GM21526 (cell line): ENCODE measurements around the gene DKK3.
"Not testable (repeated sequence)": the region's sequence is repeated elsewhere in the genome, so short reads cannot be mapped to it uniquely, and the experiment has no call there.

Source experiments
- ATAC-seq: cut with Tn5 transposase; IDR thresholded peaks from one replicate; pipeline ENCODE4 v1.9.1; 2021; ENCODE audit warnings: moderate library complexity; ENCODE audit not compliant: unreplicated experiment, low FRiP score

DKK3 gene

DNA sequence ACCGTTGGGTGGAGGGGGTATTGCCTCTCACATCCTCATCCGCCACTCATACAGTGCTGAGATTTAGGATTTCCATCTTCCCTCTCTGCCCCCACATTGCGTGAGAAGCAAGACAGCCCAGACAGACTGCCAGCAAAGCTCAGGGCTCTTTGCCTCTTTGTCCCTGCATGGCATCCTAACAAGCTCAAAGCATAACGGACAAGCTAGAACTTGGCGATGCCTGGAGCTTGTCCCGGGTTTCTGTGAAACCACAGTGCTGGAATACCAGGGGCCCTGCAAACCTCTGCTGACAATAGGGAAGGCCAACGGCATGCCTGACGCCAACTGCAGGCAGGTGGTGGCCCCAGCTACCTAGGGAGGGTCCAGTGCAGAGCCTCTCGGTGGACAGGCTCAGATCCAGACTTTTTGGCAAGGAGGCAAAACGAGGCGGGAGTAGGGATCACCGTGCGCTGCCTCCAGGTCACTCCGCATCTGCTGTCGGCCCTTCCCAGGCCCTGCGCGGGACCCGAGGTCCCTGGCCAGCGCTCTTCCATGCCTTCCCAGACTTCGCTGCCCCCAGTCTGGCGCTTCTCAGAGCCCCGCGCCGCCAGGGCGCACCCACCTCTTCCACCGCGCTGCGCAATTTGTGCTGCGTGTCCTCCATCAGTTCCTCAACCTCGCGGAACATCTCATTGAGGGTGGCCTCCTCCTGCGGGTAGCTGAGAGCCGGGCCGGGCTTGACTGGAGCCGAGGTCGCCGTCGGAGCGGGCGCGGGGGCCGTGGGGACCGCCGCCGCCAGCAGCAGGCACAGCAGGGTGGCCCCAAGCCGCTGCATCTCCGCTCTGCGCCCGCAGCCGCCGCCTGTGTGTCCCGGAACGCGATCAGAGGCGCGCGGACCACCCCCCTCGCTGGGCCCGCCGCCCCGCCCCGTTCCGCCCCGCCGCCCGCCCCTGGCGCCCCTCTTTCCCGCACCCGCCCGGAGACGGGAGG, at the start of gene DKK3:
TSS of gene DKK3 (minus strand) at position 858 of the 969 bp plus-strand sequence. CDS start at position 814, 44 bp downstream.
- ATAC-seq, result no peak

DNA sequence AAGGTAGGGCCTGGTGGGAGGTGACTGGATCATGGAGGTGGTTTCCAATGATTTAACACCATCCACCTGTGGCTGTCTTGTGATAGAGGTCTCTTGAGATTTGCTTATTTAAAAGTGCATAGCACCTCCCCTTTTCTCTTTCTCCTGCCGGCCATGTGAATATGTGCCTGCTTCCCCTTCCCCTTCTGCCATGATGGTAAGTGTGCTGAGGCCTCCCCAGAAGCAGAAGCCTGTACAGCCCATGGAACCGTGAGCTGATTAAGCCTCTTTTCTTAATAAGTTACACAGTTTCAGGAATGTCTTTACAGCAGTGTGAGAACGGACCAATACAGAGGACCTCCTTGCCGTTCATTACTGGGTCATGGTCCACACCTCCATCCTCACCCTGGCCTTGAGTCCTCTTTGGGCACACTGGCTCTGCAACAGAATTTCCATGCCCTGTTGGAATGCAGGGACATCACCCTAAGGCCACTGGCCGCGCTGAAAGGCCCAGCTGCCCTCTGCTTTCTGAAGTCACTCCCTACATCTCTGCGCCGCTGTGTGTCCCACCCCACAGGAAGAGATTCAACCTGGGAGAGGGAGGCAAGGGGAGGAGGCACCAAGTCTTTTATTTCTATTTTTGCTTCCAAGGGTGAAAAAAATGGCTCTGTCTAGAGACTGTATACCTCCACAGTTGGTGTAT, 49.0 kb upstream of the DKK3 start:
- ATAC-seq, result no peak

DNA sequence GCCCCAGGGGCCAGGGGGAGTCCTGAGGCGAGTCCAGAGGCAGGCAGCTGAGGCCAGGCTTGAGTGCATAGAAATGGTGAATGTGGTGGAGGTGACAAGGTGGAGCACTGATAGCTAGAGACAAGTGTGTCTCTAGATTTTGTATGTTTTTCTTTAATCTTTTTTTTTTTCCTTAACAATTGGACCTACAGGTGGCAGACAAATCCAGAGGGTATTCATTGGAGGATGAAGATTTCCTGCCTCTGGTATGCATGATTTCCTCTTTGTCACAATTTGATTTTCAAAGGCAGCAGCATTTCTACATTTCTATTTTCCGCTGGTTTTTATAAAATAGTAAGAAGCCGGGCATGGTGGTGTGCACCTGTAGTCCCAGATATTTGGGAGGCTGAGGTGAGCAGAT, 47.7 kb upstream of the DKK3 start:
- no peak for ATAC-seq

DNA sequence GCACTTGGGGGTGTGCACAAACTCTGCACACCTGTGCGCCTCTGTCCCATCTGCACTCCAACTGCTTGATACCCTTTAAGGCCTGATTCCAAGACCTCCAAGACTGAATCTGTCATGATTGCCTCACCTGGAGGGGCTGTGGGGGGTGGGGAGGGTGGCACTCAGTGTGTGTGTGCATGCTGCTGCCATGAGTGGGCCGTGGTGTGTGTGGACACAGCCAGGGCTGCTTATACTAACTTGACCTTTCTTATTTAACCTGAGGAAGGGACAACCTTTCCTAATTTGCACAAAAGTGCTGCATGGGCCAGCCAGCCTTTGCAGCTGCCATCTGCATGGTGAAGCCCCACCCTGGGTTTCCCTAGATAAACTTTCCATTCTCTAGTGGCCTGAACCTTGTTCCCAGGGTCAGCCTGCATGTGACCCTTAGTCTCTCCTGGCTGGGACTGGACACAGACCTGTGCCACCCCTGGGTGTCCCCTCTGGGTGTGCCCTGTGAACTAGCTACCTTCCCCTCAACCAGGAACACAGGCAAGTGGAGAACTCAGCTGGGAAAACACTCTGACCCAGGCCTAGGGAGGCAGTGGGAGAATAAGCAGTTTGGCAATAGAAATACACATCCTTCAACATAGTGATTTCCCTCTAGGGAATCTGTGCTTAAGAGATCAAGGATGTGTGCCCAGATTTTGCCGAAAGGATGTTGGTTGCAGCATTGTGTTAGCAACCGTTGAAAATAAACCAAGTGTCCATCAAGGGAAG, 45.4 kb upstream of the DKK3 start:
- no peak for ATAC-seq

DNA sequence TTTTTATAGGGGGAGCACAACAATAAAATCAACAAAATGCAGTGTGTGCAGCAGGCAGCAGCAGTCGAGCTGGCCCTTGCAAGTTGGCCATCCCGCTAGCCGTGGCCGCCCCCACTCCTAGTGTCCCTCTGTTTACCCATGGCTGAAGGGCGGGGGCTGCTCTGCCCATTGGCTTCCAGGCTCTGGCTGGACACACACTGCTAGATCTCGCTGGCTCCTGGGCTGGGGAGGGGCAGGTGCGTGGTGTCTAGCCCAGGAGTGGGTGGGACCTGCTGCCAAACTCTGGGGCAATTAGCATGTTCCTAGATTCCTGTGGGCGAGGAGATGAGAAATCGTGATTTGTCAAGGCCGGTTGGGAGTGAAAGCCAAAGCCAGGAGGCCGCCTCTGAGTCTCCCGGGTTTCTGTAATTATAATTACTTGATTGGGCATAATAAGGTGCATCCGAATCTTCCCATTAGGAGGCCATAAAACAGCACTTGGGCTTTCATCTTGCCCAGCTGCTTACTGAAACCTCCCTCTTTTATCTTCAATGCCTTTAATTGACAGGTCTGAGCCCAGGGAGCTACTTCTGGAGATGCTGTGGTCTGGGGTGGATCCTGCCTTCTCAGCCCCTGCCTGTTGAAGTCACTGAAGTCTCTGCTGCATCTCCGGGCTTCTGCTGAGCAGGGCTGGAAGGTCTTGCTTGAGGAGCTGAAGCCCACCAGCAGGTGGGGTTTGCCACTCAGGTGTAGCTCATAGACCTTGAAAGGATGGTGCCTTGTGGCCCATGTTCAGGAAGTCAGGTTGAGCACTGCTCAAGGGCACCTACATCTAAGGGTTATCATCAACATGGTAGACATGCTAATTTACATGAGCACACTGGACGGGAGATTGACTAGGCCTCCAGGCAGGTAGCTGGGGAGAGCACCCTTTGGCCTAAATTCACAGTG, 44.5 kb upstream of the DKK3 start:
- ATAC-seq, result no peak

DNA sequence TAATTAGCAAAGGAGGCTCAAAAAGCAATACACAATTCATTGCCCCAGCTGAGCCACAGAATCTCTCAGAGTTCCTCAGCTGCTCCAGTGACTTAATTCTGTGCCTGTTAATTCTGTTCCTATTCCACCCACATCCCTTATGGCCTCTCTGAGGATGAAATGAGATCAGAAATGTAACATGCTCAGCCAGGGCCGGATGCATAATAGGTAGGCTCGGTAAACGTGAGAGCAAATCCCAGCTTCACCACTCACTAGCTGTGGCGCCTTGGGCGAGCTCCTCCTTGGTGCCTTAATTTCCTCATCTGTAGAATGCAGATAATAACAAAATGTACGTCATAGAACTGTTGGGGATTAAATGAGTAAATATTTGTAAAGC, 42.8 kb upstream of the DKK3 start:
- no peak for ATAC-seq

DNA sequence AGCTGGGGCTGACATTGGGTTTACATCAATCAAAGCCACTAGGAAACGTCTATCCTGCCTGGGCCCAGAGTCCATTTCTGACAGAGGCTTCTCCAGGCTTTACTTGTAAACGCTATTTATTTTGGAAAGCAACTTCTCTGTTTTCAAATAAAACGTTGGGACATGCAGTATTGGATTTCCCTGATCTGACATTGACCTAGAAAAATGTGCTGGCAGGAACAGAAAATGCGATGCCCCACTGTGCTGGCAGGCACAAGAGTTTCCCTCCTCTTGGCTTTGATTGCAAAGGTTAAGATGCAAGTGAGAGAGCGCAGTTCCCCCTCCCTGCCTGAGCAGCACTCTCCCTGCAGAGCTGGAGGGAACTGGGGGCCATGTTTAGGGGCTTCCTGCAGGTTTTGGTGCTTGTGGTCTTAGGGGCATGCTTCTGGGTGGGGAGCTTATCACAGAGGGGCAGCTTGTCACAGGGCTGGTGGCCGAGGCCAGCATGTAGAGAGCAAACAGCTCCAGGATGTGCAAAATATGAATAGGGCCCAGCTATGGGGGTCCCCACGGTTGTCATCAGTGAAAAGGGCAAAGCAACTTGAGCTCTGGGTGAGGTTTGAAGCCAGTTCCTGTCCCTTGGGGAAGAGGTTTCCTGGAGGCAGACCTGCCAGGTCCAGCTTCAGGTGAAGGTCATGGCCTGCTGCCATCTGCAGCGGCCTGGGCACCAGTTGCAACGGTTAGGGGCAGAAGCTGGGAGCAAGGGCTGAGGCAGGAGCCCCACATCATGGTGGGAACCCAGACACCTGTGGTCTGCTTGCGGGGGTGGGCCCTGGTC, 42.3 kb upstream of the DKK3 start:
- ATAC-seq, result no peak

DNA sequence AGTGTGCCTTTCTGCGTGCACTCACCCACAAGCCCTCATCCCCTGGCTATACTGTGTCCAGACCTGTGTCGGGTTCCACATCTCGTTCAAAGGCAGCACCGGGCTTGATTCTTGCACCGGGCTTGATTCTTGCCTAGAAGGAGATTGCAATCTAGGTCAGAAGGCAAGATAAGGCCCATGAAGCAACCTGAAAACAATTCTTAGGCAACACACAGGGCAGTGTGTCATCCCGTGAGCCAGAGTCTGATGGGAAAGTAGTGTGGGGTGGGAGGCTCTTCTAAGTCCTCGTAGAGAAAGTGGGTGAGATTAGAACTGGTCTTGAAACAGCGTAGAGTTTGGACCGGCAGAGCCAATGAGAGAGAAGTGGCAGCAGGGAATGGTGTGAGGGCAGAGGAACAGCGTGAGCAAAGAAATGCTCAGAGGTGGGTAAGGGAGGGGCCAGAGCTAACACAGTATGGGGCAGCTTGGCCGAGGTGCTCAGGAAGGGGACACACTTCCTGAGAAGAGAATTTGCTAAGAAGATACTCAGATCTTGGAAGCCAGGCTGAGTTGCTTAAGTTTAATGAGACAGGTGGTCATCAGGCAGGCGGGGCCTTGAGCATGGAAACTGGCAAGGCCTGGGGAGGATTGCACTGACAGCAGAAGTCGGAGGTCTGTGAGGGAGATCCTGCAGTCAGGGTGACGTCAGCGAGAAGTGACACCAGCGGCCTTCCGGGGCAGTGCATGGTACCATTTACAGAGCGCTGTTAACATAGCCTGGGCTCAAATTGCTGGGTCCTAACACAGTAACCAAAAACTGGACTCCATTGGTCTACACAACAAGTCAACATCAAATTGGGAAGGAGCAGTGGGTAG, 40.7 kb upstream of the DKK3 start:
- ATAC-seq, result no peak

DNA sequence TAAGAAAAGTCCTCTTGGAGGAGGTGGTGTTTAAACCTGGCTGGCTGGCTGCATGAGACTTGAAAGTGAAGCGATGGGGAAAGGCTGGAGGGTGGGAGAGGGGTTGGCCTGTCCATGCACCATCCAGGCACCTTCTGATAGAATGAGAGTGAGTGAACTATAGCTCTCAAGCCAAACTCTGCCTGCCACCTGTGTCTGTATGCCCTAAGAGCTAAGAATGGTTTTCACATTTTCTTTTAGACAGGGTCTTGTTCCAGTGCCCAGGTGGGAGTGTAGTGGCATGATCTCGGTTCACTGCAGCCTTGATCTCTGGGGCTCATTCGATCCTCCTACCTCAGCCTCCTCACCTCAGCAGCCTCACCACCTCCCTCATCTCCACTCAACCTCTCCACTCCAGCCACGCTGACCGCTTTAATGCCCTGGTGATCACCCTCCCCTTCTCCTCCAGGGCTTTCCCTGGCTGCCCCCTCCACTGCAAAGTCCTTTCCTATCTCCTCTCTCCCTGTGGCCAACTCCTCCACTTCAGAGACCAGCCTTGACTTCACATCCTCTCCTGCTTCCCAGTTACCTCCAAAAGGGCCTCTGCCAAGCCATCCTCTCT, 38.3 kb upstream of the DKK3 start:
- no peak for ATAC-seq

DNA sequence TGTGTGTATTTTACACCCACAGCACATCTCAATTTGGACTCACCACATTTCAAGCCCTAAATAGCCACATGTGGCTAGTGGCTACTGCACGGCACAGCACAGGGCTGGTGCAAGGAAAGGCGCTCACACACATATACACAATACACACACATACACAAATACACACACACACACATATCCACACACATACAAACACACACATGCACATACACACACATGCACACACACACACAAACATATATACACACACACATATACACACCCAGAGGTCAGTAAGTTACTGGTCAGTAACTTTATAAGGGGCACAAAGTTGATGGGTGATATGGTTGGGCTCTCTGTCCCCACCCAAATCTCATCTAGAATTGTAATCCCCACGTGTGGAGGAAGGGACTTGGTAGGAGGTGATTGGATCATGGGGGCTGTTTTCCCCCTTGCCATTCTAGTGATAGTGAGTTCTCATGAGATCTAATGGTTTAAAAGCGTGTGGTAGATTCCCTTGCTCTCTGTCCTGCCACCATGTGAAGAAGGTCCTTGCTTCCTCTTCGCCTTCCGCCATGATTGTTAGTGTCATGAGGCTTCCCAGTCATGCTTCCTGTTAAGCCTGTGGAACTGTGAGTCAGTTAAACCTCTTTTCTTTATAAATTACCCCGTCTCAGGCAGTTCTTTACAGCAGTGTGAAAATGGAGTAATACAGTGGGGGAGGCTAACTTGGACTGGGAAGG, 37.6 kb upstream of the DKK3 start:
- ATAC-seq, result no peak

DNA sequence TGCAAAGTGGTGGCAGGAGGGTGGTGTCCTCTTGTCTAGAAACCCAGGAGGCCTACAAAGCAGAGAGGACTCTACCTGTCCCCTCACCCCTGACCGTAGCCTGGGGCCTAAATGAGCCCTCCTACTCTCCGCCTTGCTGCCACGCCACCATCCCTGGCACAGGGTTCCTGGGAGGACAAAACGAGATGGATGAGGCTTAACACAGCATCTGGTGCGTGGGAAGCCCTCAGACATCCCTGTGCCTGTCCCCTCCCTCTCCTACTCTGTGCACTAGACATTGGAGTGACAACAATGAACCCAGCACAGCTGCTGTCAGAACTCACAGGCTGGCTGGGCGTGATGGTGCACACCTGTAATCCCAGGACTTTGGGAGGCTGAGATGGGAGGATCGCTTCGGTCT, 36.4 kb upstream of the DKK3 start:
- ATAC-seq, result no peak

DNA sequence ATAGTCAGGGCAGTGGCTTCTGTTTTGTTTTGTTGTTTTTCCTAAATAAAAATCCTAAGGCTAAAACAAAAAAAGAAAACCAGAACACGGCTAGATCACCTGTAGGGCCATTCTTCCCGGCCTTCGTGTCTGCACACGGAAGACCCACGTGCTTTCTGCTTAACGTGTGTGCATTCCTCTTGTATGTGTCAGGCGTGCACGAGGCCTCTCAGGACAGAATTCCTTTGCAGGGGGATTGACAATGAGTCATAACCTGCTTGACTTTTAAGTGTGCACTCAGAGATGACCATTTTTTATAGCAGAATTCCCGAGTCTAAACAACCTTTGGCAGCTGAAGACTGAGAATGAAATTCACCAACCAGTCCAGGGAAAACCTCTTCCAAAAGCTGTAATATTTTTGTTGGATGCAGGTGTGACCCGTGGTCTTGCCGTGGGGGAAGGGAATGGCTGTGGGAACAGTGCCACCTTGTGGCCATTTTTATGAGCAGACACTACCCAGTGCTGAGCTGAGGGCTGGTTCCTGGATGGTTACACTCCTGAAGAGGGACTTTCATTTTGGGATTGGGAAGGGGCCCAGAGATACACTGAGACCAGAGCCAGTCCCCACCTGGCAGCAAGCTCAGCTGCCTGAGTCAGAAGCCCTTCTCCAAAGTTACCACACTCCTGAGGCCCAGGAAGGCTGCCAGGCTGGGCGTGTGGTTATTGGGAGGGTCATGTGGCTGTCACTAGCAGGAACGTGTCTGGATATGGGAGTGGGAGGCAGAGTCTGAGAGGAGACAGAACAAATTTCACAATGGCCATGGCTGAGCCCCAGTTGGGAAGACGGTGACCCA, 35.7 kb upstream of the DKK3 start:
- peak; percentile 72 for ATAC-seq

DNA sequence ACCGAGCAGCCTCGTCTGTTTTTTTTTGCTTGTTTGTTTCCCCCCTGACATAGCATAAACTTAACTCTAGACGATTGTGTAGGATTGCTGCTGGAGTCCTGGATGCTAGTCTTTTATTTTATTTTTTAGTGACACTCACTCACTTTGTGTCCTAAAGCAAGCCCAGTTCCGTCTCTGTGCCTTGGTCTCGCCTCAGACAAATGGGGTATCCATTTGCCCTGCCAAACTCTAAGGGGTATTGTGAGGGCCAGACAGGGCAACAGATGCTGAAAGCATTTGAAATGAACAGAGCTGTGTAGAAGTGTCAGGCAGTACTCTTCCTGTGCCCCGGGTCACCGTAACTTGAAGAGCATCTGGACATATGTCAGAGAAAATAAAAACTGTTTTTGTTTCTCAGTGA, 34.8 kb upstream of the DKK3 start:
- ATAC-seq, result no peak

DNA sequence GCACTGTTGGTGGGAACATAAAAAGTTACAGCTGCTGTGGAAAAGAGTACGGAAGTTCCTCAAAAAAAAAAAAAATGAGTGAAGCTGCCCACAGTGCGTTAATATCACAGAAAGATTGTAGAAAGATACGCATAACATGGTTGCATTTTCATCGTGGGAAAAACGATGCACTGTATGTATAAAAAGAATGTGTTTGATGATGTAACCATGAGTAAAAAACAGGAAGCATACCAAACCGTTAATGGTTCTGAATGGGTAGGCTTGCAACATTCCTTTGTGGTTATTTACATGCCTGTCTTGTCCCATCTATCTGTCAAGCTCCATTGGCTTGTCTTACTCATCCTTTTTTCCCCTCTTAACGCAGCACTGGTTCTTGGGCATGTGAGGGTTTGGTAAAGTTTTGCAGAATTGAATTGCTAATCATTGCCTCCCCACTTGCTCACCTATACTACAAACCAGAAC, 33.8 kb upstream of the DKK3 start:
- no peak for ATAC-seq

DNA sequence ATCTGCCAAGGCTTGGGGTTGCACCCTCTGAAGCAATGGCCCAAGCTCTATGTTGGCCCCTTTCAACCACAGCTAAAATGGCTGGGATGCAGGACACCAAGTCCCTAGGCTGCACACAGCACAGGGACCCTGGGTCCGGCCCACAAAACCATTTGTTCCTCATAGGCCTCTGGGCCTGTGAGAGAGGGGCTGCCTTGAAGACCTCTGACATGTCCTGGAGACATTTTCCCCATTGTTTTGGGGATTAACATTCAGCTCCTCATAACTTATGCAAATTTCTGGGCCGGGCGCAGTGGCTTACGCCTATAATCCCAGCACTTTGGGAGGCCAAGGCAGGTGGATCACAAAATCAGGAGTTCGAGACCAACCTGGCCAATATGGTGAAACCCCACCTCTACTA, 32.3 kb upstream of the DKK3 start:
- not testable (repeated sequence) for ATAC-seq

DNA sequence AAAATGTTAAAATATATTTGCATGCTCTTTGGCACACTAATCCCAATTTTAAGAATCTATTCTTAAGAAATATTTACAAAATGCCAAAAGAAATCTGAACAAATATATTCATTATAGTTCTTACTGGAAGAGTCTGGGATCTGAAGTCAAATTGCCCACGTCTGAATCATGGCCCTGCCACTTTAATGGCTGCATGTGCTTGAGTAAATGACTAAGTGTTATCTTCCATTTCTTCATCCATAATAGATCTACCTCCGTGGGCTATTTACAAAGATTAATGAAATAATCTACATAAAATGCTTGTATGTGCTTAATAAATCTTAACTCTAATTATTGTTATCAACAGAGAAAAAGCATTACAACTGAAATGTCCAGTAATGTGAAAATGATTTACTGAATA, 24.5 kb upstream of the DKK3 start:
- no peak for ATAC-seq
